NCI-H524 (cell line): ENCODE results near the gene DOCK3.
A peak's percentile ranks its signal among the peaks of the same experiment; 100 is the strongest.
"Not testable (repeated sequence)": the region's sequence is repeated elsewhere in the genome, so short reads cannot be mapped to it uniquely, and the experiment has no call there.

ENCODE experiments used
- DNase-seq, 2 experiments: peaks; one replicate each; lab custom pipeline; 2025; lab: John Stamatoyannopoulos, UW

The DOCK3 gene

GRCh38 chr3:51307458-51307857 is 632.7 kb downstream of the DOCK3 start:
- no peak for DNase-seq

DNA sequence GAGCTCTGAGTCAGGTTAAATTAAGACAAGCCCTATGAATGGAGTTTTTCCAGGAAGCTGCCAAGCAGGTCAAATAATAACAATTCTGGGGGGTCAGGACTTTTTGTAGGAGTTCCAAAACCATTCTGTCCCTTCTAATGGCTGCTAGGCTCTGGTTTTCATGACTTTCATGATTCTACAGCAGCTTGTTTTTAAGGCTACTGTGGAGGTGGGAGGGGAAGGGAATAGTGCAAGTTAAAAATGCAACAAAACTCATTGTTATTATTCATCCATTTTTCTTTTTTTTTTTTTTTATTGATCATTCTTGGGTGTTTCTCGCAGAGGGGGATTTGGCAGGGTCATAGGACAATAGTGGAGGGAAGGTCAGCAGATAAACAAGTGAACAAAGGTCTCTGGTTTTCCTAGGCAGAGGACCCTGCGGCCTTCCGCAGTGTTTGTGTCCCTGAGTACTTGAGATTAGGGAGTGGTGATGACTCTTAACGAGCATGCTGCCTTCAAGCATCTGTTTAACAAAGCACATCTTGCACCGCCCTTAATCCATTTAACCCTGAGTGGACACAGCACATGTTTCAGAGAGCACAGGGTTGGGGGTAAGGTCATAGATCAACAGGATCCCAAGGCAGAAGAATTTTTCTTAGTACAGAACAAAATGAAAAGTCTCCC is 633.3 kb downstream of the DOCK3 start:
- not testable (repeated sequence) for DNase-seq

- peak in 1 of 2 experiments; percentile 25 for DNase-seq
Observed at GRCh38 chr3:51311055-51311454, 636.3 kb downstream of the DOCK3 start.

- DNase-seq = no peak
Observed at GRCh38 chr3:51328206-51328605, 653.5 kb downstream of the DOCK3 start.

- no peak for DNase-seq
Observed at GRCh38 chr3:51330046-51330445, 655.3 kb downstream of the DOCK3 start.

DNA sequence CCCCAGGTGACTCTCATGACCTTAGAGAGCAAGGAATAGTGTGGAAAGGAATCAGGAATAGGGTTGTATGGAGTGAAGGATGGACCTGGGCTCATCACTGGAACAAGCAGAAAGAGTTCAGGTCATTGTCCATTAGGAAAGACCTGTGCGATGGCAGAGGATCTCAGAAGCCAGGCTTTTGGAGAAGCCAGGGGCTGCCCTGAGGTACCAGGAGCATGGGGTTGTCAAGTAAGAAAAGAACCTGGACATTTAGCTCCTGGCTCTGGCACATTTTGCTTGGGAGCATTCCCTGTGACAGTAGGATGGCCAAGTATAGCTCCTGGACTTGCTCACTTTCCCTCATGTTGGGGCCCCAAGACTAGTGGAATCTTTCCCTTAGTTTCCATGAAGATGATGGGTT is 657.4 kb downstream of the DOCK3 start:
- DNase-seq = no peak

DNA sequence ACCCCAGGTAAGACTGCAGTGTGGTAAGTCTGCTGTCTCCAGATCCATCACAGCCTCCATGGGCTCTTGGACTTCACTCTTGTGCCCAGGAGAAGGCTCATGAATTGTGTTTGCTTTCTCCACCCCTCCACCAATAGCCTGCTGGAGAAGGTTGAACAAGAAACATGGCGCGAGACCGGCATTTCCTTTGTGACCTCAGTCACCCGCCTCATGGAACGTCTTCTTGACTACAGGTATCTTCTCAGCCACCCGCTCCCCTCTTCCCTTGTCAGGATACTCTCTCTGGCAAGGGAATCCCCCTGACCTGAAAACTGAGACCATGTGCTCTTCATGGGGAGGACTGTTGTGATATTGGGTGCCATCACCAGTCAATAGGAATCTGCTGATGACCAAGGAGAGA is 658.3 kb downstream of the DOCK3 start:
- DNase-seq = no peak

GRCh38 chr3:51336261-51336660 is 661.5 kb downstream of the DOCK3 start:
- DNase-seq = no peak

DNA sequence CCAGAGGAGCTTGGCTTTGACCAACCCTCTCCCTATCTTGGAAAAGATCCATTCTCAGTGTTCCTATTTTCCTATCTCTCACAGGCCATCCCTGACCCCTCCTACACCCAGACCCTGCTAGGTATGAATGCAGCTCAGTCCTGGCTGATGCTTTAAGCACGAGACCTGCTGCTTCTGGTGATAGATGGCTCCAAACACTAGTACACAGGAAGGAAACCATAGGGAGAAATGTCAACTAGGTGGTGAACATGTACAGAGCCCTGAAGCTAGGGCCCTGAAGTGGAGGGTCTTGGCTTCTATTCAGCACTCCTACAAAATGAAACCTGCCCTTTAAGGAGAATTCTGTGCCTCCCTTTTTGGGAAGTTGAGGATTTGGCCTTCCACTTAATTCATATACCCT is 662.9 kb downstream of the DOCK3 start:
- DNase-seq = no peak

- DNase-seq = no peak
Observed at GRCh38 chr3:51338632-51339031, 663.9 kb downstream of the DOCK3 start.

GRCh38 chr3:51340013-51340829 is 665.5 kb downstream of the DOCK3 start:
- no peak for DNase-seq

GRCh38 chr3:51340989-51341636 is 666.4 kb downstream of the DOCK3 start:
- no peak for DNase-seq

DNA sequence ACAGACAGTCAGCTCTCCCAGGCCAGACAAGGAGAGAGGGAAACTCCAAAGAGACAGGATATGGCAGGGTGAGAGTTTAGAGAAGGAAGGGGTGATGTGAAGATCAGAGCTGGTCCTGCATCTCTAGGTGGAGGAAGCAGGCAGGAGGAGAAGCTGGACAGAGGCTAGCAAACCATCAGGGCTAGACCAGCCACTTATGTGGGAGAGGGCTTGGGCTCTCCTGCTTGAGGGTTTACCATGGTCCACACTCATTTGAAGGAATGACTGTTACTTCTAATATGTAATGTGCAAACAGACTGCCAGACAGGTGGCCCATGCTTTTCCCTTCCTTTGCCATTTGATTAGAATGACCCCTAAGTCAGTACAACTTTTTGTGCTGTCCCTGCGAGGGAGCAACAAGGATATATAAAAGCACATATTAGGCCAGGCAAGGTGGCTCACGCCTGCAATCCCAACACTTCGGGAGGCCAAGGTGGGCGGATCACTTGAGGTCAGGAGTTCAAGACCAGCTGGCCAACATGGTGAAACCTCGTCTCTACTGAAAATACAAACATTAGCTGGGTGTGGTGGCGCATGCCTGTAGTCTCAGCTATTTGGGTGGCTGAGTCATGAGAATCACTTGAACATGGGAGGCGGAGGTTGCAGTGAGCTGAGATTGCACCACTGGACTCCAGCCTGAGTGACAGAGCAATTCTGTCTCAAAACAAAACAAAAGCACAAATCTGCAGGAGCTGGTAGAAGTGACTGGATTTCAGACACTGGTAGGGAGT is 669.4 kb downstream of the DOCK3 start:
- DNase-seq = no peak

DNA sequence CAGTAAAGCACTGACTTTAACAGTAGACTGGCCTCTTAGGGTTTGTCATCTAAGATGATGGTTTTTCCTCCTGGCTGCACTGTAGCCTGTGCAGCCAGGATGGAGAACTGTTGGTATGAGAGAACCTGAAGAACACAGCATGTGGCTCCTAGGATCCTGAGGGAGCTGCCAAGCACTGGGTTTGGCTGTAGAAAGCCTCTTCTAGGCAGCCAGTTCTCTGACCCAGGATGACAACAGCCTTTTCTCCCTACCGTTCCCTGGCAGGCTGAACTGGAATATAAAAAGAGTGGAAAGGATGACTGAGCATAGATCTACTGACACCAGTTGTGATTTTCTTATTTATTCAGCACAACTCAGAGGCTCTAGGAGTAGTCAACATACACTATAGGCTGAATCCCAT is 676.0 kb downstream of the DOCK3 start:
- no peak for DNase-seq

- DNase-seq = peak in 1 of 2 experiments; percentile 33
Observed at GRCh38 chr3:51353131-51353530, 678.4 kb downstream of the DOCK3 start.

GRCh38 chr3:51353691-51354090 is 679.0 kb downstream of the DOCK3 start:
- DNase-seq = no peak

- DNase-seq = no peak
Observed at GRCh38 chr3:51354172-51354571, 679.4 kb downstream of the DOCK3 start.

DNA sequence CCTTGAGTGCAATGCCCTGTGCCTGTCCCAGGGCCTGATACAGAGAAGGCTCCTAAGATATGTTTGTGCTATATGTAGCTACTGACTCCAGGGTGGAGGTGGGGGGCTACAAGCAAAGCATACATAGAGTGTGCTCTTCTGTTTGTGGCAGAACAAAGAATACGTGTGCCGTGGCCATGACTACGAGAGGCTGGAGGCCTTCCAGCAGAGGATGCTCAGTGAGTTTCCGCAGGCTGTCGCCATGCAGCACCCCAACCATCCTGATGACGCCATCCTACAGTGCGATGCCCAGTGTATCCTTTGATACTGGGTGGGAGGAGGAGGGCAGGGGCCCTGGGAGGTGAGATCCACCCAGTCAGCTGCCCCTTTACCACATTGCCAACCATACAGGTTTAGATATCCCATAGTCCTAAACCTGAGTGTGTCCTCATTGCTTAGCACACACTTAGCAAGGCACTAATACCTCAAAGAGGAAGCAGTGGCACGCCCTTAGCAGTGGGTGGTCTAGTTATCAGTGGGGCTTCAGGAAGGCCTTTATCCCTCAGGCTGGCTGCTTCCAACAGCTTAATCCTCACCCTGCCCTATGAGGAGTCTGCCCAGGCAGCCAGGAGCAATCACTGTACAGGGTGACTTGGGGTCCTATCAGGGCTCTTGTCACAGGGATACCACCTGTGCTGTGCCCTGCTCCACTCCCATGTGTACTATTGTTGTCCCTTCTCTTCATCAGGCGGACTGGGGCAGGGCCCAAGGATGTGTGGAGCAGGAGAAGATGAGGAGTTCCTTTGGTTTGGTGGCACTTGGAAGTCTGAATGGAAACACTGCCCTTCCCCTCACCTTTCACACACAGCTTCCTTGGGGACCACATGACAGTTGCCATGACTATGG is 680.2 kb downstream of the DOCK3 start:
- DNase-seq = no peak

GRCh38 chr3:51355891-51356578 is 681.3 kb downstream of the DOCK3 start:
- no peak for DNase-seq

DNA sequence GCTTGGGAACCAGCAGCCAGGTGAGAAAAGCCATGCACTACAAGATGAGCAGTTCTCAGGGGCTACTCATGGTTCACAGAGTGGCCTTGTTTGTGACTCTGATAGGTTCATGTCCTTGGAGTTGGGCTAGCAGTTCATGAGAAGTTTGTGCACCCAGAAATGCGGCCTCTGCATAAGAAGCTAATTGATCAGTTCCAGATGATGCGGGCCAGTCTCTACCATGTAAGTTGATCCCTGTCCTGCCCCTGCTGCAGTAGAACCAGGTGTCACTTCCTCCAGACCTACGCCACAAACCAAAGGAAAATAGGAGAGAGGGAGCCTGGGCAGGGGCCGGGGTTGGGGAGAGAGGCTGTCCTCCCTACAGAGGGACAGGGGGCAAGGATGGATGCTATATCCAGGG is 683.1 kb downstream of the DOCK3 start:
- no peak for DNase-seq

DNA sequence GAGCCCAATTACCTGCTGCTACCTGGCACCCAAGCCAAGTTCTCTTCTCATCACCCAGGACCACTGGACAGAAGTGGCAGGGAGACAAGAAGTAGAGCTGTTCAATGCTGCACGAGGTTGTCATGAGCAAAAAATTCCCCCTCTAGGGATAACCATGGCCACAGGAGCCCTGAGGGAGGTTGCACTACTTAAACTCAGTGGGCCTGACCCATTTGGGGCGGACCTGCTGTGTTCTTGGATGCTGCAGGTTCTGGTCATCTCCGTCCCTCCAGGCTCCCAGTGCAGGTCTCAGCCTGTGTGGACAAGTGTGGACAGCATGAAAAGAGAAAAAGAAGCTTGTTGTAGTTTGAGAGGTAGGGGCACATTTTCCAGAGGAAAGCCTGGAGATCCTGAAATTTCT is 684.3 kb downstream of the DOCK3 start:
- DNase-seq = no peak
